Right ventricle myocardium superior (tissue), 1 donor: ENCODE data around the gene STXBP1. TPM values are rescaled to one million over a fixed set of nuclear protein-coding genes. Genes with fewer than 3 reads are reported as not detected.

Experiments used
- ATAC-seq: fragments of 200-7000 bp; cut with Tn5 transposase; one replicate; pipeline ENCODE4 v1.9.1; 2020; ENCODE audit warnings: mild to moderate bottlenecking; ENCODE audit not compliant: poor library complexity
- DNase-seq: peaks from one replicate; pipeline ENCODE4 v3.0.0-alpha.2; 2020
- intact Hi-C: fragments of 100-400 bp; cut with DNase I; formaldehyde crosslinking; loops from one replicate; pipeline ENCODE4 v1.11.2; 2022
- long read RNA-seq: library from polyadenylated mRNA; unstranded; transcript quantifications from one replicate; pipeline ENCODE4 v2.0.0, GENCODE V29; 2021
- total RNA-seq: library from RNA; stranded (reverse); fragmentation: NEBNext Ultra II Directional; extraction: Animal tissue kit (Norgen Biotek cat#: 25700); gene quantifications from one replicate; pipeline ENCODE4 v1.2.1, GENCODE V29; 2021
- donor health status: DM: no; HTN: yes; CAD: no; lungs with severe emphysema.

STXBP1 gene
- total RNA-seq = 50.9 TPM
- long read RNA-seq, transcript STXBP1-212 (1 exons, 2,582 nt) = minor isoform, 5 of 34 reads
- long read RNA-seq, transcript STXBP1-201 (19 exons, 3,765 nt) = major isoform, 14 of 34 reads
- long read RNA-seq, partial matches to known transcripts = 14 of 34 reads
- long read RNA-seq, other reads (novel, unspliced or antisense) = 1 of 34 reads

DNA sequence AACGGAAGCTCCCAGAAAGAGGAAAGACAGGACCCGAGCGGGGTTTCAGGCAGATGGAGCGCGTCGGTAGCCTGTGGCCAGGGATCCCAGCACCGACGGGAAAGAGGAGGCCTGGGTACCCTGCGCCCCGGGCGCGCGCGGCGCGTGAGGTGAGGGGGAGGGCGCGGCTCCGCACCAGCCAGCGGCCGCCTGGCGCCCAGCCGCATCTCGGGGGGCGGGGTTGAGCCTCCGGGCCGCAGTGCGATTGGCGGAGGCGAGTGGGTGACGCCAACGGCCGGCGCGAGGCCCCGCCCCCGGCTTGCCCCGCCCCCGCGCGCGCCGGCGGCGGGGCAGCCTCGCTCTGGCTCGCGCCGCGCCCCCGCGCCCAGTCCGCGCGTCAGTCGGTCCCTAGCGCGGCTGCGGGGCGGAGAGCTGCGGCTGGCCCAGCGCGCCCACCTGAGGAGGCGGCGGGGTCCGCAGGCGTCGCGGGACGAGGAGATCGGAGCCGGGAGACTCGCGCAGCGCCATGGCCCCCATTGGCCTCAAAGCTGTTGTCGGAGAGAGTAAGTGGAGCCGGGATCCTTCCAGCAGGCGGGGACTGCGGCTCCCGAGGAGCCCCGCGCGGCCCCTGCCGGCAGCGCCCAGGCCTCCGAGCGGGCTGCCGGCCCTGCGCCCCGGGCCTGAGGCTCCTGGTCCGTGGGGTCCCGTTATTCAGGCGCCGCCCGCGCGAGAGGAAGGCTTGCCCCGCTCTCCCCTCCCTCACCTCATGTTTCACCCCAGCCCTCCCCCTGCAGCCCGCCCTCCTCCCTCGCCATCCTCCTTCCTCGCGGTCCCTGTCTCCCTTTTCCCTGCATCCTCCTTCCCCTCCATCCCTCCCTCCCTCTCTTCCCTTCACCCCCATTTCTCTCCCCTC lies at the start of gene STXBP1:
STXBP1 (plus strand) TSS at position 379 of the 892 bp plus-strand sequence; CDS start at position 506, 127 bp downstream.
- intact Hi-C loops = loop anchor here (5.0 kb wide), 1 partner anchor 105 kb away; the partner anchor contains the start of genes PTRH1 and TTC16
- DNase-seq (peak; percentile 93), ATAC-seq (peak; percentile 84)

DNA sequence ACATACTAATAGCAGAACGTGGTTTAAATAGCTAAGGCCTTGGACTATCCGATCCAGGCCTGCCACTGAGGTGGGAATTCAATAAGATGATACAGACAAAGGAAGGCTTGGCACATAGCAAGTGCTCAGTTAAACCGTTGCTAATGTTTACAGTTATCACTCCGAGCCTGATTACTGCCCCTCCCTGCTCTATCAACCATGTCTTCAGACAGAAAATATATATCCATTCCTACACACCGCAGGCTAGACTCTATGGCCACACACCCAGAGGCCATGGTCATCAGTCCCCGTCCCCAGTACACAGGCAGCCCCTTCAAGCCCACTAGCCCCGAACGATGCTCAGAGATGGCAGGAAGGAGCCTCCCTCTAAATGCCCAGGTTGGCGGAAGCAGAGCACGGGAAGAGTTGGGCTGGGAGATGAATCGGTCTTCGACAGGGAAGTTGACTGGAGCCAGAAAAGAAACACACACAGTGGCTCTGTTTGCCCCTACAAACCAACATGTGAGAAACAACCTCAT lies 49.7 kb upstream of the STXBP1 start:
- ATAC-seq (no peak), DNase-seq (no peak)
- intact Hi-C loops = no loop called here

DNA sequence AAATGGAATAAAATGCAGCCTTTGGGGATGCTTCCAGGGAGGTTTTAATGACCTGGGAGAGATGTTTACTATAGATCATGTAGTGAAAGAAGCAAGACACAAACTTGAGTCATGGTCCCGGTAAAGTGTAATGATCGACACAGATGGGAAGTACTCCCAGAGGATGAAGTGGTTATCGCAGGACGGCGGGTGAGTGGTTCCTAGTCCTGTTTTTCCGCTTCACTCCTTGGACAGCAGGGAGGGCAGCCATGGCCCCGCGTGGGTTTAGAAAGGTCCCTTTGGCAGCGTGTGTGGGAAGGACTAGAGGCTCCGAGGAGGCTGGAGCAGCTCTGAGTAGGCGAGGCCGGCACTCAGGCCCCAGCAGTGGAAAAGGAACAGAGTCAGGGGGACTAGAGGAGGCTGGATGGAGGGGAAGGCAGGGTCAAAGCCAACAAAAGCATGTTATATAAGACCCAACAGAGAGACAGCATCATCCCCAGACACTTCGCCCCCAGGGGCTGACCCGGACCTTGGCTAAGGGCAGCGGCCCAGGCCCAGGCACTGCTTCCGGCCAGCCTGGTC lies 49.2 kb upstream of the STXBP1 start:
- intact Hi-C loops = no loop called here
- no peak for DNase-seq
- ATAC-seq = peak; percentile 10

DNA sequence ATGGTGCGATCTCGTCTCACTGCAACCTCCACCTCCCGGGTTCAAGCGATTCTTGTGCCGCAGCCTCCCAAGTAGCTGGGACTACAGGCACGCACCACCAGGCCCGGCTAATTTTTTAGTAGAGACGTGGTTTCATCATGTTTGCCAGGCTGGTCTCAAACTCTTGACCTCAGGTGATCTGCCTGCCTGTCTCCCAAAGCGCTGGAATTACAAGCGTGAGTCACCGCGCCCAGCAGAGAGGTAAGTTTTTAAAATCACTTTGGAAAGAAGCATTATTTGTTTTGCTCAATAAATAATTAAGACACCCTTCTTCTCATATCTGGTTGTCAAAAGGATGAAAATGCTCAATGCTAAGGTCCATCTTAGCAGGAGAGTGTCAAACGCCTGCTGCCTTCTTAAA lies 48.5 kb upstream of the STXBP1 start:
- ATAC-seq (no peak), DNase-seq (no peak)
- intact Hi-C loops = no loop called here

DNA sequence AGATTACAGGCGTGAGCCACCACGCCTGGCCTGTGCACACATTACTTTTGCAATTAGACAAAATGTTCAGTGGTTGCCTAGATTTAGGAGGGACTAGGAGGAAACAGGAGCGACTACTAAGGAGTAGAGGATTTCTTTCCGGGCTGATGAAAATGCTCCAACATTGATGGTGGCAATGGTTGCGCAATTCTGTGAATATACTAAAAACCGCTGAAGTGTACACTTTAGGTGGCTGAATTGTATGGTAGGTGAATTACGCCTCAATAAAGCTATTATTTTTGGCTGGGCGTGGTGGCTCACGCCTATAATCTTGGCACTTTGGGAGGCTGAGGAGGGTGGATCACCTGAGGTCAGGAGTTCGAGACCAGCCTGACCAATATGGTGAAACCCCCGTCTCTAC lies 46.8 kb upstream of the STXBP1 start:
- no peak for DNase-seq
- intact Hi-C loops = no loop called here
- no peak for ATAC-seq

DNA sequence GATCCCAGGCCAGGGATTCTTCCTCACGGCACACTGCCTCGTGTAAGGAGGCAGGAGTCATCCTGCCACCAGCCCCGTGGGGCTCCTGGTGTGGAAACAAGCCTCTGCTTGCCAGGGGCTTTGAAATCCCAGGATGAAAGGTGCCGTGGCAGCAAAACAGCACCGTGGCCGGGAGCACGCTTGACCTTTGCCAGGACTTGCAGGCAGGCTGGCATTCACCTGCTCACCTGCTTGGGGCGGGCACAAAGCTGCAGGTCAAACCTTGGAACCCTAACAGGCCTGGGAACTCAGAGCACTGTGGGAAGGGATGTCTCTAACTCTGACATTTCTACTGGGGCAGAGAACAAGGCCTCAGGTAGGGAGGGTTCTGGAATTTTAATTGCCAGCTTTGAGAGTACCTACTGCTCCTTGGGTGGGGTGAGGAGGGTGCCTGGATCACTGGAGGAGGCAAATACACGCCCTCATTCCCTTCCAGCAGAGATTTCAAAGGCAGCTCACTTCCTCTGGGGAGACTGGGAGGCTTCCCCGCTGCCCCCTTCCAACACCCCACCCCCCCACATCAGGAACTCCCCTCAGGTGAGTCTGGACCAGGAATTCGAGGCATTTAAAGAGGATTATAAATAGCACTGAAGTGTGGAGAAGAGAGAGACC lies 45.6 kb upstream of the STXBP1 start:
- no peak for DNase-seq
- ATAC-seq = no peak
- intact Hi-C loops = no loop called here

DNA sequence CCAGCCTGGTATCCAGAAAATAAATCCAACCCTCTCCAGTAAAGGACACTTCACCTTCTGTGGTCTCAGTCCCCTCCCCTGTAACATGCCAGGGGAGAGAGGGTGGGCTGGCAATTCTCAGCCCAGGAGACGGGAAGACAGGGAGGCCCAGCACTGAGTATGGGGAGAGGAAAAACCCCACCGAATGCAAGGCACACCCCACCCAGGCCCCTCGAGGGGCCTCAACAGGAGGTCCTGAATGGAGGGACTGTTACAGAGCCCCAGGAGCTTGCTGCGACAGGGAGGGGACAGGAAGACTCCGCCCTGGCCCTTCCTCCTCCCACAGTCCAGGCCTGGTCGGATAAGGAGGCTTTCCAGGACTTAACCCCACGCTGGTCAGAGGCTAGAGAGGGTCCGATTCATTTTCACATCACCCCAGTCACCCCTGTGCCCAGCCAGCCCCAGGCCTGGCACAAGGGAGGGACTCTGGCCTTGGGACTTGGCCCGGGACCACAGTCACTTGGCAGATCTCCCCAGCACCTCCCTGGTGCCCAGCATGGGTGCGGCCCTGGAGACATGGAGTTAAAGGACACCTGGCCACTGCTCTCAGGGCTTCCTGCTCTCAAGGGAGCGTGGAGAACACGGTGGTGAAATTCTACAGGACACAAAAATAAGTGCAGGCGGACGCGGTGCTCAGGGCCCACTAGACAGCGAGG lies 44.9 kb upstream of the STXBP1 start:
- ATAC-seq = peak; percentile 67
- intact Hi-C loops = no loop called here

DNA sequence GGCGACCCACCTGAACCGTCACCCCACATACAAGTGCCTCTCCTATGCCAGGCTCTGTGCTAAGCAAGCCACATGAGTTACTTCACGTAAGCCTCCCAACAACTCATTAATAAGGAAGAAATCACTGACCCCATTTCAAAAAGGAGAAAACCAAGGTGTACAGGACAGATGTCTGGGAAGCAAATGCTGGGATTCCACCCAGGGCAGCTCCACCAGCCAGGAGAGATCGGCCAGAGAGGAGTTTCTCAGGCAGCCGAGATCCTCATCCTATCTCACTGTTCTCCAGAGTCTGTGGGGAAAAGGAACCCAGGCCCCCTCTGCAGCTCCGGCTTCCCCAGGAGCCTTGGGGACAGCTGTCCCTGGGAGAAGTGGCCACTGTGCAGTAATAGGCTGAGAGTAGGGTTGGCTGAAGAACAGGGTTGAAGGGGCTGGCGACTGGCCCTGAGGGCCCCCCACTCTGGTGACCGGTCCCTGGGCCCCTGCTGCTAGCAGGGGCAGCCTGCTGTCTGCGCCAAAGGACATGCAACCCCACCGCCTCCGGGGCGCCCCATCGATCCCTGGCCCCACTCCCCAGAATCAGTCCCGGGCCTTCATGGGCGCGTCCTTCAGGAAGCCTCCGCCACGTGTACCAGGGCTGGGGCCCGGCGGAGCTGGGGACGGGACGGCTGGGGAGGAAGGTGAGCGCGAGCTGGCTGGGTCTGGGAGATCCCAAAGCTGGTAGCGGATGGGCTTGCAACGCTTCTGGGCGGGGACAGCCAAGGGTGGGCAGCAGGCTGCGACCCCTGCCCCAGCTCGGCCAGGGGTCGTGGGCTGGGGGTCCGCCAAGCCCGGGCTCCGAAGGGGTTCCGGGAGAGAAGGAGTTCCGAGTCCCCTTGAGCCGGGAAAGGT lies 44.1 kb upstream of the STXBP1 start:
- intact Hi-C loops = no loop called here
- ATAC-seq (peak; percentile 15), DNase-seq (peak; percentile 56)

More for the DNA sequence above, 44.9 kb upstream of the STXBP1 start:
- peak; percentile 75 for DNase-seq

DNA sequence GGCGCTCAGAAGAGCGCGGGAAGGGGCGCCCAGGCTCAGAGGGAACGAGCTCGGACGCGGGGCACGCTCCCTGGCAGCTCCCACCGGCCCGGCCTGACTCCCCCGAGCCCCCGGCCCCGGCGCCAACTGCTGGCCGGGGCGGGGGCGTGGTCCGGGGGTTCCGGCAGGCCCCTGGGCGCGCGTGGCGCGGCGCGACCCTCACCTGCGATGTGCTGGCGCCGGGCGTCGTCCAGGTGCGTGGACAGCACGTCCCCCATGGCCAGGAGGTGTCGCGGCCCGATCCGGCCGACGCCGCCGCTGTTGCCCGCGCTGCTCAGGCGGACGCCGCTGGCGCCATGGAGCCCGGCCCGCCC lies 43.5 kb upstream of the STXBP1 start:
- intact Hi-C loops = no loop called here
- peak; percentile 52 for DNase-seq
- ATAC-seq = no peak

DNA sequence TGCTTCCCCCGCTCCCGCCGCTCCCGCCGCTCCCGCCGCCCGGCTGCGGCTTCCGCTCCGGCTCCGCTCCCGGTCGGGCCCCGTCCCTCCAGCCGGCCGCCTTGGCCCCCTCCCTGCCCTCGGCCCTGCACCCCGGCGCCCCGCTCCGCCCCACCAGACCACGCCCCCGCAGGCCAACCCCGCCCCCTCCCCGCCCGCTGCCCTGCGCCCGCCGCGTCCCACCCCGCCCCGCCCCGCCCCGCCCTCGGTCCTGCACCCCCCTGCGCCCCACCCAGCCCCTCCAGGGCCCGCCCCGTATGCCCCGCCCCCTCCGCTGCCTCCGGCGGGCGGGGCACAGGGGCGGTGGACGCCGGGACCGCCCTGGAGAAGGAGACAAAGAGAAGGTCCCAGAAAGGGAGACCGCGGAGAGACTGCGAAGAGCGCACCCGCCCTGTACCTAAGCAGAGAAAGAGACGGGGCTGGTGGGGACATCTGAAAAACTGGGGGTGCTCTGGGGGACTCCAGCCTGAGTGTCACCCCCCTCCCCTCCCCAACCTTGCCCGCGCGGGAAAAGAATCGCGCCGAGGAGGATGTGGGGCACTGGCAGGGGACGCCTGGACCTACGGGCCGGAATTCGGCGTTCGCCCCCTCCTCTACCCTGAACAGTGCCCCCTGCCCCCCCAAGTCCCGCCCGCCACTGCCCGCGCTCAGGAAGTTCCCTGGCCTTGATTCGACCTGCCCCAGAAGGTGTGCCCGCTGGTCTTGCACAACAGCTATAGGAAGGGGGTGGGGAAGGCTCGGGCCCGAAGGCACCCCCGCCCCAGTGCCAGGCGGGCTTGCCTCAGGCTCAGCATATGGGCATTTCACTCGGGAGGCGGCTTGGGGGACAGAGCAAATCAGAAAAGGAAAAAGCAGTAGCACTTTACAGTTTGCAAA lies 42.8 kb upstream of the STXBP1 start:
- peak; percentile 89 for ATAC-seq
- intact Hi-C loops = no loop called here
- peak; percentile 86 for DNase-seq

DNA sequence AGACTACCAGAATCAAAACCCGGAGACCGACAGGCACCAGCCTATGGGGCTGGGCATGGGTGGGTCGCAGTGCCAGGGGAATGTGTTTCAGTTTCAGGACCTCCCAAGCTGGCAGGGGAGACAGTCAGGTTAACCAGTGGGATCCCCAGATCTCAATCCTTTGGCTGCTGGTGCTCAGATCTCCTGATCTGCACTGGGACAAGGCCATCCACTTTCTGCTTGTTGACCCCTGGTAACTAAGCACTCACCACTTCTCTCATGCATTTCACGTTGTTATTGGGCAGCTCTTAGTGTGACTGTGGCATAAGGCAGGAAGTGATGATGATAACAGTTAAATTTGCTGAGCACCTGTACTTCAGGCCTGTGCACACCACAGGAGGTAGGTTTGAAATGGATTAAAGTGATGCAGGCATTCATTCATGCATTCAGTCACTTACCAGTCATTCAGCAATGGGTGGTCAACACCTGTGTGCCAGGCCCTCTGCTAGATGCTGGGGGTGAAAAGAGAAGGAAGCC lies 42.1 kb upstream of the STXBP1 start:
- intact Hi-C loops = no loop called here
- no peak for ATAC-seq

DNA sequence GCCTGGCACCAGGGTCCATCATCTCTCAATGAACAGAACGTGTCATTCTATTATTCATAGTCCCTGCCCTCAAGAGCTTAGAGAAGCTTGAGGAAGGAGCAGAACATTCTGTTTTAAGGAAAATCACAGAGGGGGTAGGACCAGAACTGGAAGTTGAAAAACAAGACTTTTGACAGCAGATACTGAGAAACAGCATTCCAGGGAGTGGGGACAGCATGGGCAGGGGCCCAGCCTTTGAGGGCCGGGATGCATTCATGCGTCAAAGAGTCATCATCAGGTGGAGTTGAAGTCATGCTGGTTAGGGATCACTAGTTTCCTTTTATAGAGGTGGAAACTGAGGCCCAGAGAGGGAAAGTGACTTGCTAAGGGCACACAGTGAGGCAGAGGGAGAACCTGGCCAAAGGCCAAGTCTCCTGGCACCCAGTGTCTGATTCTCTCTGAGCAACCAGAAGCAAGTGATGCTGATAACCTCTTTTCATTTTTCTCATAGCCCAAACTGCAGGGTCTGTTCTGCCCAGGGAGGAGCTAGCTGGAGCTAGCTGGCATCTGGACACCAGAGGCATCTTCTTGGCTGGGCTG lies 41.5 kb upstream of the STXBP1 start:
- DNase-seq (no peak), ATAC-seq (no peak)
- intact Hi-C loops = no loop called here

More for the DNA sequence above, 42.1 kb upstream of the STXBP1 start:
- no peak for DNase-seq

DNA sequence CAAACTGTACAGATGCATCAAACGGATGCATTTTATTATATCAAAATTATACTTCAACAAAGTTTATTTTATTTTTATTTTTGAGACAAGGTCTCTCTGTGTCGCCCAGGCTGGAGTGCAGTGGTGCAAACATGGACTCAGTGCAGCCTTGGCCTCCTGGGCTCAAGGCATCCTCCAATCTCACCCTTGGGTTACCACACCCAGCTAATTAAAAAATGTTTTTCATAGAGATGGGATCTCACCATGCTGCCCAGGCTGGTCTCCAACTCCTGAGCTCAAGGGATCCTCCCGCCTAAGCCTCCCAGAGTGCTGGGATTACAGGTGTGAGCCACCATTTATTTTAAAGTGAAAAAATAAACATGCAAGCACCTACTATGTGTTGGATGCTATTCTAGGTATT lies 40.1 kb upstream of the STXBP1 start:
- ATAC-seq = no peak
- DNase-seq = no peak
- intact Hi-C loops = no loop called here

DNA sequence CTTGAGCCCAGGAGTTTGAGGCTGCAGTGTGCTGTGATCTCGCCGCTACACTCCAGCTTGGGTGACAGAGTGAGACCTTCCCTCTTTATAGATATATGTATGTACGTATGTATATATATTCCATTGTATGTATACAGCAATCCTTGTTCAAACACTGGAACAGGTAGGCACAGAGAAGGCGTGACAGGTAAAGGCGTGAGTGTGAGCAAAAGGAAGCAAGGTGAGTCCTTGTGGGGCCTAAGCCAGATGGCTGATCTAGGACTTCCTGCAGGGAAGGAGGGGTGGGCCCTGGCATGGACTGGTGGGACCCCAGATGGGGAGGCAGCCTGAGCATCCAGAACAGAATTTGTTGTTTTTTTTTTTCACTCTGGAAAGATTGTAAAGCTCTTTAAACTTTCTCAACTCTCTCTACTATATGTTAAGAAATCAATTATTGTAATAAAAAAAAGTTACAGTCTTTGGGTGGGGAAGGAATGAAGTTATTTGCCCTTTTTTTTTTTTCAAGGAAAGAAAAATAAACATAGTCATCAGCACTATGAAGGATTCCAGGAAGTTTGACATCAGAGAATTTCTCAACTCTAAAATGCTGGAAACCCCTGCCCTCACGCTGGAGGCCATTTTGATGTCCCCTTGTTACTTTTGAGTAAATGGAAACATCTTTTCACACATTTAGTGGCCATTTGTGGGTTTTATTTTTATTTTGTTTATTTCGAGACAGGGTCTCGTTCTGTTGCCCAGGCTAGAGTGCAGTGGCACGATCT lies 38.9 kb upstream of the STXBP1 start:
- DNase-seq (no peak), ATAC-seq (no peak)
- intact Hi-C loops = no loop called here
